HG03558 (cell line): ENCODE measurements around the gene U2AF2.
A peak's percentile ranks its signal among the peaks of the same experiment; 100 is the strongest.

Source experiments
- ATAC-seq: cut with Tn5 transposase; IDR thresholded peaks from one replicate; pipeline ENCODE4 v1.9.1; 2021; ENCODE audit warnings: moderate number of reproducible peaks; ENCODE audit not compliant: unreplicated experiment; ENCODE audit errors: extremely low read depth

U2AF2 gene

DNA sequence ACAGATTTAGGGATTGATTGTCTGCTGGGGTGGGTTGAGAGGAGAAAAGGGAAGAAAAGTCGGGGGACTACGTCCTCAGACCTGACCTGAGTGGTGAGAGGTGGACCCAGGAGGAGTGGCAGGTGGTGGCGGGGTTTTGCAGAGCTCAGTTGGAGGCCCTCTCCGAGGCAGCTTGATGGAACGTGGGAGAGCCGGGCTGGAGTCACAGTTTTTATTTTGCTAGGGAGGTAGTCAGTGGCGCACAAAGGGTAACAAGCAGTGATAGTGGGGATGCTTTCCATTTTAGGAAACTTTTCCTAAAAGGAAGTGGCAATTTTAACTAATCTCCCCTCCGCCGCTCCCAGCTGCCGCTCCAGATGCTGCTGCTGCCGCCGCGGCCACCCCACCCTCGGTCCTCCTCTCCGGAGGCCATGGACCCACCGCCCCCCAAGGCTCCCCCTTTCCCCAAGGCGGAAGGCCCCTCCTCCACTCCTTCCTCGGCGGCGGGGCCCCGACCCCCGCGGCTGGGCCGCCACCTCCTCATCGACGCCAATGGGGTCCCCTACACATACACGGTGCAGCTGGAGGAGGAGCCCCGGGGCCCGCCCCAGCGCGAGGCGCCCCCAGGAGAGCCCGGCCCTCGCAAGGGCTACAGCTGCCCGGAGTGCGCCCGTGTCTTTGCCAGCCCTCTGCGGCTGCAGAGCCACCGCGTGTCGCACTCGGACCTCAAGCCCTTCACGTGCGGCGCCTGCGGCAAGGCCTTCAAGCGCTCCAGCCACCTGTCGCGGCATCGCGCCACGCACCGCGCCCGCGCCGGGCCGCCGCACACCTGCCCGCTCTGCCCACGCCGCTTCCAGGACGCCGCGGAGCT, 12.5 kb upstream of the U2AF2 start:
- ATAC-seq: no peak

DNA sequence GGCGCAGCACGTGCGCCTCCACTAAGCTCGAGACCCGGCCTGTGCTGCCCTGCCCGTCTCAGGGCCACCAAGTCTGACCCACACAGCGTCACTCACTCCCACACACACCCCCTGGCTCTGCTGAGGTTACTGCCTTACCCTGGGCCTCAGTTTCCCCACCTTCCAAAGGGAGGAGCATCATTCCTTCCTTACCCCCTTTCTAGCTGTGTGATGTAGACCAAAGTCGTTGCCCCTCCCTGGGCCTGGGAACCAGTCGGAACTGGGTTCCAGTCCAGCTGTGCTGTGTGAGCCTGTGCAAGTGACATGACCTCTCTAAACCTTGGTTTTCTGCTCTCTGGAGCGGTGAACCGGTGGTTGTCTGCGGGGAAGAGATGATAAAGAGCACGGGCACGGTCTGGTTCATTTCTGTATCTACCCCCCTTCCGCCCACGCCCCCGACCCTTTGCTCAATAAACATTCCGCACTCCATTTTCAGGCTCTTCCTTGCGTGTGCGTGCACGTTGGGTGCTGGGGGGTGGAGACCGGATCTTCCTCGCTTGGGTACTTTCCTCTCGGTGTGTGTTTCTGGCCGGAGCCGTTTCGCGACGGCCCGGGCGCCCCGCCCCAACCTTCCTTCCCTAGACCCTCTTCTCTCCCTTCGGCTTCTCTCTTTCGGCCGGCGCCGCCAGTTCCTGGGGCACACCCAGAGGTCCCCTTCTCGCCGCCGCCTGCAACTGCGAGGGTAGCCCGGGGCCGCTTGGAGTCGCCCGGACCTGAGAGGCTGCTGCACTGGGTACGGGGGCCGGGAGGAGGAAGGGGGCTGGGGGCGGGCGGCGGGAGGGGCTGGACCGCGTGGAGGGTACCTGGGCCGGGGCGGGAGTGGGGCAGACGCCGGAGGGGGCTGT, 11.6 kb upstream of the U2AF2 start, which contains the start of gene ZNF581:
TSS of gene ZNF581 (plus strand) at position 647 of the 884 bp plus-strand sequence. CDS start 923 bp downstream, outside the sequence.
- no peak for ATAC-seq

DNA sequence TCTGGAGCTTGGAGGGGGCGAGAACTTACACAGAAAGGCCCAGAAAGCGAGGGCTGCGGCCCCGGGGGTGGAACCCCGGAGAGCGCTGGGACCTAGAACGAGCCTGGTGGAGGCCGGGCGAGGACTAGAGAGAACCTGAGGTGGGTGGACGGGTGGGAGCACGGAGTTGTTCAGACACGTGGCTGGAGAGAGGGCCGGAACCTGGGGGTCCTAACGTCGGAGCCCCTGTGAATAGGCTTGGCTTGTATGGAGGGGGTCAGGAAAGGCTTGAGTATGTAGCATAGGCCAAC, 11.0 kb upstream of the U2AF2 start:
- no peak for ATAC-seq

DNA sequence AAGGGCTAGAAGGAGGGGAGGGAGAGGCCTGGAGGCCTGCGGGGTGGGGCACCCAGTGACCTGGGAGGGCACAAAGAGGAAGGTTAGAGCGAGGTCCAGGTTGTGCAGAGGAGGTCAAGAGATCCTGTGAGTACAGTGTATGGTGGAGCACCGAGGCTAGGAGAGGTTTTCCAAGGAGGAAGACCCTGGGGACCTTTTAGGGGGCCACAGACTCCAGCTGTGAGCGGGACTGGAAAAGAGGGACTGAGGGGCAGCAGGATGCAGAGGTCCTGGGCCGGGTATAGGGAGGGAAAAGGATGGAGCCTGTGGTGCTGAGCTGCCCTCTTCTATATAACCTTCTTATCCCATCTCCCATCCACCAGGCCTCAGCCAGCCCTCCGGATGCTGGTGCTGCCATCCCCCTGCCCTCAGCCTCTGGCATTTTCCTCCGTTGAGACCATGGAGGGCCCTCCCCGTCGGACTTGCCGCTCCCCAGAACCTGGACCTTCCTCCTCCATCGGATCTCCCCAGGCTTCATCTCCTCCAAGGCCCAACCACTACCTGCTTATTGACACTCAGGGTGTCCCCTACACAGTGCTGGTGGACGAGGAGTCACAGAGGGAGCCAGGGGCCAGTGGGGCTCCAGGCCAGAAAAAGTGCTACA, 10.5 kb upstream of the U2AF2 start:
- ATAC-seq: no peak

DNA sequence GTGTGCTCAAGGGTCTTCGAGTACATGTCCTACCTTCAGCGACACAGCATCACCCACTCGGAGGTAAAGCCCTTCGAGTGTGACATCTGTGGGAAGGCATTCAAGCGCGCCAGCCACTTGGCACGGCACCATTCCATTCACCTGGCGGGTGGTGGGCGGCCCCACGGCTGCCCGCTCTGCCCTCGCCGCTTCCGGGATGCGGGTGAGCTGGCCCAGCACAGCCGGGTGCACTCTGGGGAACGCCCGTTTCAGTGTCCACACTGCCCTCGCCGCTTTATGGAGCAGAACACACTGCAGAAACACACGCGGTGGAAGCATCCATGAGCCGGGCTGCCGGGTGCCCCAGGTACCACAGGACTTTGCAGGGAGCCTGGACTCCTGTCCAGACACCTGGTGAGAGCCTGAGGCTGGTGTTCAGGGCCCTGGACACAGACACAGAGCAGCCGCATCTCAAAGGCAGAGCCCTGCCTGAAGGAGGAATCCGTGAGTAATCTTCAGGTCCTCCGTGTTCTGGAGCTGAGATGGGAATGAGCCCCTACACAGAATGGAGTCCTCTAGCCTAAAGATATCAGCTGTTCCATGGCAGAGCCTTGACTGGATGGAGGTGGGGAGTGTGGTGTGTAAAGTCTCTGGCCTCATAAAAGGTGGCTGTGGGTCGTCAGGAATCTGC, 9.9 kb upstream of the U2AF2 start:
- ATAC-seq: no peak

DNA sequence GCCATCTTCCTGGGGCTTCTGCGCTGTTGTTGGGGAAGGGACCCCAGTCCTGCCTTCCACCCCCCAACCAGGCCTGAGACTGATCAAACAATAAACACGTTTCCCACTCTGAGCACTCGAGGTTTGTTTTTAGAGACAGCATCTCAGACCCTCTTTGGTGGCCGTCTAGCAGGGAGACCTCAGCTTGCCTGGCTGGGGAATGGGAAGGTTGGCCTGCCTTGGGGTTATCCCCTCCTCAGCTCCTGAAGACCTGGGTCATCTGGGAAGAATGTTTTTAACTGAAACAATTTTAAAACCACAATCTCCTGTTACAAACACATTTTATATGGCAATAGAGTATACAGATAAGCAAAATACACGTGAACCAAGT, 9.3 kb upstream of the U2AF2 start:
- ATAC-seq: no peak

DNA sequence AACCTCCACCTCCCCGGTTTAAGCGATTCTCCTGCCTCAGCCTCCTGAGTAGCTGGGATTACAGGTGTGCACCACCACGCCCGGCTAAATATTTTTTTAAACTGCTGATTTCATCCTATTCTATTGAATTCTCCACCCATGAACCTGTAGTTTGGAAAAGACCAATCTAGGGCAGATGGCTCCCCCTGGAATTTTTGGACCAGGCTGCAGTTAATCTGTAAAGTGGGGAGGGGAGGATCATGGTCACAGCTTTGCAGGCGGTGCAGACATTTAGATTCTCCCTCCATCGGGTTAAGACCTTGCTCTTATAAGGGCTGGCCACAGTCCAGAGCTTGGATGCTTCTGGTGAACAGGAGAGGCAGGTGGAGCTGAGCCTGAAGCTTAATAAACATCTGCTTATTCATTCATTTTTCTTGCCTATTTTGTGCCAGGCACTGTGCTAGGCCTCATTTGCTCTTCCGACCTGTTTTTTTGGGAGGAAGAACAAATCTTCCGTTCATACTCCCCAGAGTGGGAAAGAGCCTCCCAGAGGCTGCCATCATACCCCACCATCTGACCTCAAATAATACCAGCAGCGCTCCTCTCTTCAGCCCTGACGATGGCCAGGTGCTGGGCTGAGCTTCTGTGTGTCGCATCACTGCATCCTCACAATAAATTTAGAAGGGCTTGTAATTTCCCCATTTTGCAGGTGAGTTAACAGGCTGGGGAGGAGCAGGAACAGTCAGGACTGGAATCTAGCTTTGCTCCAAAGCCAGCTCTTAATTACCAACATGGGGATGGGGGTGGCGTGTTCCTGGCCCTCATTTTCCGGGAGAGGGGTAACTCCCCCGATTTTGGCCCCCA, 7.7 kb upstream of the U2AF2 start:
- no peak for ATAC-seq

DNA sequence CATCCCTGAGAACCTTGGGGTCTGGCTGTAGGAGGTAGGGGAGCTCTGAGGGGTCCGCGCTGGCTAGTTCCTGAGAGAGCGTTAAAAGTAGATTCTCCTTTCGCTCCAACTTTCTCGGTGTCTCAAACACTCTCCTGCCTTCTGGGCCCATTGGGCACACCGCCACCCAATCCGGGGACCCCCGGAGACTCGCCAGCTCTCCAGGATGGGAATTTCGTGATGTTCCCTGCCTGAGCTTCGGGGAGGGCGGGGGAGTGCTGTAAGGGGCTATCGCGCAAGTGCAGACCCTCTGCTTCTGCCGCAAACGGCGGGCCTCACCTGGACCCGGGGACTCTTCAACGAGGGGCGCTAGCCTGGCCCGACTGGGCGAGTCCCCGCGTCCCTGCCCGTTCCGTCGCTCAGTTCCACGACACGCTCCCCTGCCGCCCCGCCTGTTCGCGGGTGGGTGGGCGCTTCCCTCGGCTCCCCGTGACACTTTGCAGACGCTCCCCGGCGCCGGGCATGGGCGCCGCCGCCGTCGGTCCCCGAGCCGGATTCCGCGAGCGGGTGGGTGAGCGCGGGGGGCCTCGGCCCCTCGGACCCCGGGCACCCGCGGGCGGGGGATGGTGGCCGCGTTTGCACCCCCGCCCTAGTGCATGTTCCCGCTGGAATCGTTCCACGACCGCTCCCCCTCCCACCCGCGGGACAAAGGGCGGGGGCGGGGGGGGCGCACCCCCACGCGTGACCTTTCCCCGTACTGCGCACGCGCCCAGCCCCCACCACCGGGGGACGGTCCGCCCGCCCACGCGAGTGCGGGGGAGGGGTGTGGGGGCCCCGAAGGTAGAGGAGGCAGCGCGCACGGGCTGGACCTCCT, 6.9 kb upstream of the U2AF2 start, which contains the start of gene CCDC106:
TSS of gene CCDC106 (plus strand) at position 481 of the 853 bp plus-strand sequence. CDS start 835 bp downstream, outside the sequence.
- ATAC-seq: no peak

DNA sequence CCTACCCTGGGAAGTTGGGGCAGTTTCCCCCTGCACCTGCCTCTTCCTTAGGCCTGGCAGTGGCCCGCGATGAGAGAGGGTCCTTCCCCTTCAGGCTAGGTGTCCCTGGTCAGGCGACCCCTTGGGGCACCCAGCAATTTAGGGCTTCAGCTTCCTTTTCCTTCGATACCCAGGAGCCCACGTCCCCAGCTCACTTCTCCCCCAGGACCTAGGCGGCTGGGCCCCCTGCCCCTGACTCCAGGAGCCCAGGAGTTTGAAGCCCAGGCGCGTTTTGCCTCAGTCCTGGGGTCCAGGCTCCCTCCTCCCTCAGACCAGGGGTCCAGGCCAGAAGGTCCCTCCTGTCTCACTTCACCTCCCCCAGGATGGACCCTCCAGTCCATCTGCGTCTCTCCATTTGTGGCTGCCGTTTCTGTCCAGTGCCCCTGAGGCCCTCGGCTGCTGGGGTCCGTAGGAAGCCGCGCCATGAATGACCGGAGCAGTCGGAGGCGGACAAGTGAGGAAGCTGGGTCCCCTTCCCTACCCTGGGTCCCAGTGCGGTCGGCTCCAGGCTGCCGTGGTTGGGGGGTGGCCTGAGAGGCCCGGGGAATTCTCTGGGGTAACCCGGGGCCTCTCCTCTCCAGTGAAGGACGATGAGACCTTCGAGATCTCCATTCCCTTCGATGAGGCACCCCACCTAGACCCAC, 6.1 kb upstream of the U2AF2 start:
- ATAC-seq: no peak

DNA sequence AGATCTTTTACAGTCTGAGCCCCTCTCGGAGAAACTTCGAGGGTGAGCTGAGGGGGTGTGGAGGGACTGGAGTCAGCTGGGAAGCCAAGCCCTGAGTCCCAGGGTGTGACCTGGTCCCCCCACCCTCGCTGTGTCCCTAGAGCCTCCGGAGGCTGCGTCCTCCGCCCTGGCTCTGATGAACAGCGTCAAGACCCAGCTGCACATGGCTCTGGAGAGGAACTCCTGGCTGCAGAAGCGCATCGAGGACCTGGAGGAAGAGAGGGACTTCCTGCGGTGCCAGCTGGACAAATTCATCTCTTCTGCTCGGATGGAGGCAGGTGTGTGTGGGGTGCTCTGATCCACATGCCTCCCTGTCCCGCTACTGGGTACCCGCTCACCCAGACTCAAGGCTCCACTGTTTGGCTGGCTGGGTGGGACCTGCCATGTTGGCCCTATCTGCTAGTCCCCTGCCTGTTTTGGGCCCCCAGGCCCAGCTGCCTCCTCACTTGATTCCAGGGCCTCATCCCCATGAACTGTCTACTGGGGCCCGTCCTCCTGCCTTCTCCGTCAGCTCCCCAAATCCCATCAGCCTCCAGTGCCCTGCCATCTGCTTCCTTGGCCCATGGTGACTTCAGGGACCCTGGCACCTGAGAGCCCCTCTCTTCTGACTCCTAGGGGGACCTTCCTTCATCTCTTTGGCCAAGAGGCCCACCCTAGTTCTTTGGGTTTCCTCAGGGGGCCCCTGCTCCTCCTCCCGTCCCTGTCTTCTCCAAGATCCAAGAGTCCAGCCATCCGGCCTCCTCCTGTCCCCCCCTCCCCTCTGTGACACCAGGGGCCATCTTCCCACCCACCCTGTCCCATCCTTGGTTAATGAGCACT, 5.3 kb upstream of the U2AF2 start:
- no peak for ATAC-seq

DNA sequence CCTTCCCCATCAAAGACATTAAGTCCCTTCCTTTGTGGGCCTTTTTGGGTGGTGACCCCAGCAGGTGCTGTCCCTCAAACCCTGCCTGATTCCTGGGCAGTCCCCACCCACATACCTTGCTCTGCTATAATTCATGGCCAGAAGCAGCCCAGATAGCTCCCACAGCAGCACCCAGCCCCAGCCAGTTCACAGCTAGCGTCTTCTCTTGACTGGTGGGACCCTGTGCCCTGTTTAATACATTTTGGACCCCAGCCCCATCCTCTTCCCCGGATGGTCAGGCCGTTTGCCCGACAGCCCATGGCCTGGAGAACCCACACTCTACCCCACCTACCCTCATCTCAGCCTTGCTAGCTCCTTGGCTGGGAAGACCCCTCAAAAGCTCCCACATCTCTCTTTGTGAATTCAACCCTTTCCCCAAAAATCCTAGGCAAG, 4.7 kb upstream of the U2AF2 start:
- no peak for ATAC-seq

DNA sequence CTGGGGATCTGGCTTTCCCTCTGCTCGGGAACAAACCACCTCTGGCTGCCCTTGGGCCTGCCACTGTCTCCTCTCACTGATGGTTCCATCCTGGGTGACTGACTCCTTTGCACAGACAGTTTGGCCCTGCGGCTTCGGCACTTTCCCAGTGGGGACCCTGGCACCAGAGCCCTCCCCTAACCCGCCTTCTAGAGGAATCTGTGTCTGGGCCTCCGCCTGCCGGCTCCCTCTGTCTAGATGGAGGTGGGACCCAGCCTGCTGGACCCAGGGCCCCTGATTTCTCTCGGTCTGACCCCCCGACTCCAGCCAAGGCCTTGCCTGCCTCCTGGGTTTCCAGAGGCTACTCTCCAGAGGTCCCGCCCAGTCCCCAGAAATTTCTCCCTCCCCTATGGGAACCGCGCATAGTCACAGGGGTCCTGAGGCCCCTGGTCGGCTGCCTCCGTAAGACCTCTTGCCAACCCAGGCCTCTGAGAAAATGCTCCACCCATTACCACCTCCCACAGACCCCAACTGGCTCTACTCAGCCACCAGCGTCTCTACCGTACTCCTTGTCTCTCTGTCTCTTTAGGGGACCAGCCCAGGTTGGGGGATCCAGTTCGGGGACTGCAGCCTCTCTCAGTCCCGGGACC, 4.1 kb upstream of the U2AF2 start:
- no peak for ATAC-seq

DNA sequence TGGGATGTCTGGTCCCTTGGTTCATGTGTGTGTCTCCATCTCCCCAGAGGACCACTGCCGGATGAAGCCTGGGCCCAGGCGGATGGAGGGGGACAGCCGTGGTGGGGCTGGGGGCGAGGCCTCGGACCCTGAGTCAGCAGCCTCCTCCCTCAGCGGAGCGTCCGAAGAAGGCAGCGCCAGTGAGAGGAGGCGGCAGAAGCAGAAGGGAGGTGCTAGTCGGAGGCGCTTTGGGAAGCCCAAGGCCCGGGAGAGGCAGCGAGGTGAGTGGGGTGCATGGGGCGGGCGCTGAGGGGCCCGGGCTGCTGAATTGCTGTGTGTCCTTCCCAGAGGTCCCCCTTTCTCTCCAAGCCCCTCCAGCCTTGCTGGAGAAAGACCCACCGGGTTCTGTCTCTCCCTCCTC, 3.6 kb upstream of the U2AF2 start:
- no peak for ATAC-seq

DNA sequence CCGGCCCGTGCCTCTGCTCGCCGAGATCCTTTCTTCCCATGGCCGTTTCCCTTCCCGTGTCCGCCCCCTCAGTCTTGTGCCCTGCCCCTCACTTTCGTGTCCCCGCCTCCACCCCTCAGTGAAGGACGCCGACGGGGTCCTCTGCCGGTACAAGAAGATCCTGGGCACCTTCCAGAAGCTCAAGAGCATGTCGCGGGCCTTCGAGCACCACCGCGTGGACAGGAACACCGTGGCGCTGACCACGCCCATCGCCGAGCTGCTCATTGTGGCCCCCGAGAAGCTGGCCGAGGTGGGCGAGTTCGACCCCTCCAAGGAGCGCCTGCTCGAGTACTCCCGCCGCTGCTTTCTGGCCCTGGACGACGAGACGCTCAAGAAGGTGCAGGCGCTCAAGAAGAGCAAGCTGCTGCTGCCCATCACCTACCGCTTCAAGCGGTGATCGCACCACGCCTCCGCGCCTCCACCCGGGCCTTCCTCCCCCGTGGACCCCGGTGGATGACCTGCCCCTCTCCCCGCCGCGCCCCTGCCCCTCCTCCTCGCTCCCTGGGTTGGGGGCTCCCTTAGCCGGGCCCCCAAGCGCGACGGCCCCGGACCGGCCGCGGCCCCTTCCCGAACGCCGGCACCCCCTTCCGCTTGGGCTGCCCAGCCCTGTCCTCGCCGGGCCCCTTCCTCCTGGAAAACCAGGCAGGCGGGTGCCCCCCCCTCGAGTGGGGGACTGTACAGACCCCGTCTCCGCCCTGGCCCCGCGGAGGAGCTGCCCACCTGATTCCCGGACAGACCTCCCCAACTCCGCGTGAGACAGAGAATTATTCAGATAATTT, 2.3 kb upstream of the U2AF2 start:
- no peak for ATAC-seq

DNA sequence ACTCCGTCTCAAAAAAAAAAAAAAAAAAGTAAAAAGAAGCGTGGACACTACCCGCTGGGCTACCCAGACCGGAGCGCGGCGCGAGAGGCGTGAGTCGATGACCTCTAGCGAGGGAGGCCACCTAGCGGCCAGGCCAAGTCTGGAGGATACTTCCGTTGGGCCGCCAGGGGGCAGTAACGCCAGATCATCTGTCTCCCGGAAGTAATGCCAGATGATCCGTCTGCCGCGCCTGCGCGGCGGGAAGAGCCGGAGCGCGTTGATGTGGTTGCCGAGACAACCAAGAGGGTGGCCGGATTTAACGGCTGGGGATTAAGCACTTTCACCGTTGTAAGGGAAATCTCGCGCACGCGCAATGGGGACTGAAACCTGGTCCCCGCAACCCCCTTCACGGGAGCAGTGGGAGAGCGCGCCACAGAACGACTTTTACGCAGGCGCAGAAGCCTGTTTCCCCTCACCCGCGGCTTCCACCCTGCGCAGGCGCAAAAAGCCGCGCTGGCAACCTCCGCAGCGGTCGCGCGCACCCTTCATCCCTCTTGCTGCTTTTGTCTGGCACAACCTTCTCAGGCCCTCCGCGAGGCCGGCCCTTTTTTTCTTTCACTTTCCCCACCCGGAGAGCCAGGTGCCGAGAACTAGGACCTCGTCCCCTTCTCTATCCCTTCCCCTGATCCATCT, 1.0 kb upstream of the U2AF2 start:
- peak; percentile 25 for ATAC-seq
